Kidney (tissue), 14 donors: Measurements from ENCODE around the gene SLC41A3. TPM values are rescaled to one million over a fixed set of nuclear protein-coding genes. Genes with fewer than 3 reads are reported as not detected.
"Not testable (repeated sequence)": the region's sequence is repeated elsewhere in the genome, so short reads cannot be mapped to it uniquely, and the experiment has no call there.

Experiments used
- DNase-seq, 5 donors: peaks; one replicate each; pipeline ENCODE4 v3.0.0-alpha.2; 2013 to 2020
- FAIRE-seq: peaks from 2 replicates; lab custom pipeline; 2012; peaks lifted over from hg19 to GRCh38; lab: Jason Lieb, UNC
- H3K27ac ChIP-seq, 2 donors: one replicate each; pipeline ENCODE4 v1.7.0; 2013; ENCODE audit warnings: low read depth in 2 of 2, low read length in 2 of 2, inconsistent platforms in 1 of 2
- H3K27me3 ChIP-seq: one replicate; pipeline ENCODE4 v1.7.1; 2013; ENCODE audit warnings: low read length, inconsistent platforms; ENCODE audit not compliant: control insufficient read depth, insufficient read depth
- H3K36me3 ChIP-seq, 3 donors: one replicate each; pipeline versions ENCODE4 v1.7.0 to v1.7.1; 2013; ENCODE audit warnings: low read length in 3 of 3, control low read depth in 1 of 3, inconsistent platforms in 1 of 3; ENCODE audit not compliant: insufficient read depth in 3 of 3, control insufficient read depth in 2 of 3
- H3K4me1 ChIP-seq, 3 donors: one replicate each; pipeline versions ENCODE4 v1.7.0 to v1.7.1; 2013; ENCODE audit warnings: low read length in 3 of 3, inconsistent platforms in 1 of 3, low read depth in 1 of 3; ENCODE audit not compliant: control insufficient read depth in 2 of 3, insufficient read depth in 2 of 3
- H3K4me3 ChIP-seq, 3 donors: one replicate each; pipeline versions ENCODE4 v1.7.0 to v1.8.1; 2013; ENCODE audit warnings: low read length in 3 of 3, control low read depth in 1 of 3, inconsistent platforms in 1 of 3
- H3K9ac ChIP-seq, 3 donors: one replicate each; pipeline versions ENCODE4 v1.7.0 to v1.7.1; 2013; ENCODE audit warnings: low read length in 3 of 3, control low read depth in 1 of 3, inconsistent platforms in 1 of 3
- H3K9me3 ChIP-seq, 3 donors: one replicate each; pipeline versions ENCODE4 v1.7.0 to v1.7.1; 2013; ENCODE audit warnings: low read length in 3 of 3, control low read depth in 1 of 3, inconsistent platforms in 1 of 3; ENCODE audit not compliant: control insufficient read depth in 2 of 3, insufficient read depth in 1 of 3
- CTCF ChIP-seq: IDR thresholded peaks from 3 replicates; pipeline ENCODE4 v1.5.1; 2012; ENCODE audit warnings: mild to moderate bottlenecking, moderate library complexity, borderline replicate concordance; ENCODE audit not compliant: insufficient read depth; ENCODE audit errors: extremely low read depth
- intact Hi-C: fragments of 100-400 bp; cut with DNase I; formaldehyde crosslinking; loops from one replicate; pipeline ENCODE4 v1.11.1; 2022
- polyA plus RNA-seq: library from polyadenylated mRNA; stranded (reverse); fragments of 350-450 nt; fragmentation: Illumina TruSeq; extraction: RNeasy Lipid Tissue Mini Kit (QIAGEN cat#74804); gene quantifications from one replicate; pipeline ENCODE4 v1.2.3, GENCODE V29; 2014; ENCODE audit warnings: low read depth, low replicate concordance; ENCODE audit not compliant: insufficient read depth
- total RNA-seq: library from RNA; stranded (reverse); fragmentation: NEBNext Ultra II Directional; extraction: Animal tissue kit (Norgen Biotek cat#: 25700); gene quantifications from one replicate; pipeline ENCODE4 v1.2.1, GENCODE V29; 2021
- donor health status: control.
- donor health status: control.
- donor health status: control.
- donor health status: control.
- donor health status: control.
- donor health status: DM: yes; HTN: yes; CAD: no.
- donor health status: Normal renal cell carcinoma (clear cell type).

SLC41A3 gene
- total and polyA plus RNA-seq, 2 donors from 2014 or later, result 31.6 to 74.3 TPM

GRCh38 chr3:126049289-126050049, 34.5 kb downstream of the SLC41A3 start:
- FAIRE-seq (no peak), DNase-seq (no peak)
- Histone ChIP-seq H3K4me3 (no peak overlapping the region), H3K36me3 (no peaks in the 10 kb centered on the region), H3K9ac (no peak overlapping the region), H3K9me3 (no peaks in the 10 kb centered on the region), H3K27me3 (no peaks in the 10 kb centered on the region), H3K4me1 (no peaks in the 10 kb centered on the region), H3K27ac (no peak overlapping the region)
- intact Hi-C loops, result no loop called here
- TF ChIP-seq CTCF, result no peak

- DNase-seq (peak in 1 of 5 donors; percentile 7), FAIRE-seq (no peak)
- H3K4me1 ChIP-seq, result no peaks in the 10 kb centered on the region
- H3K9ac ChIP-seq, result no peak overlapping the region
- no peak for TF ChIP-seq CTCF
- intact Hi-C loops, result no loop called here
- H3K27ac ChIP-seq, result no peak overlapping the region
- H3K36me3 ChIP-seq, result no peaks in the 10 kb centered on the region
- no peak overlapping the region for H3K4me3 ChIP-seq
- H3K9me3 ChIP-seq, result no peaks in the 10 kb centered on the region
- no peaks in the 10 kb centered on the region for H3K27me3 ChIP-seq
Observed at GRCh38 chr3:126040386-126040785, 43.5 kb downstream of the SLC41A3 start.

GRCh38 chr3:126039870-126040269, 44.1 kb downstream of the SLC41A3 start:
- Histone ChIP-seq H3K4me3 (no peak overlapping the region), H3K9ac (no peak overlapping the region), H3K4me1 (no peaks in the 10 kb centered on the region), H3K27me3 (no peaks in the 10 kb centered on the region), H3K27ac (no peak overlapping the region), H3K9me3 (no peaks in the 10 kb centered on the region), H3K36me3 (no peaks in the 10 kb centered on the region)
- intact Hi-C loops, result no loop called here
- DNase-seq, result no peak
- FAIRE-seq, result no peak
- no peak for TF ChIP-seq CTCF

- H3K27me3 ChIP-seq, H3K36me3 ChIP-seq, H3K4me1 ChIP-seq, H3K9ac ChIP-seq, intact Hi-C loops, H3K9me3 ChIP-seq, H3K27ac ChIP-seq, FAIRE-seq, DNase-seq, H3K4me3 ChIP-seq: not testable (repeated sequence)
Observed at GRCh38 chr3:126038791-126039190, 45.1 kb downstream of the SLC41A3 start.
